ENCODE data around the gene ARFGAP3.

ARFGAP3 gene

DNA sequence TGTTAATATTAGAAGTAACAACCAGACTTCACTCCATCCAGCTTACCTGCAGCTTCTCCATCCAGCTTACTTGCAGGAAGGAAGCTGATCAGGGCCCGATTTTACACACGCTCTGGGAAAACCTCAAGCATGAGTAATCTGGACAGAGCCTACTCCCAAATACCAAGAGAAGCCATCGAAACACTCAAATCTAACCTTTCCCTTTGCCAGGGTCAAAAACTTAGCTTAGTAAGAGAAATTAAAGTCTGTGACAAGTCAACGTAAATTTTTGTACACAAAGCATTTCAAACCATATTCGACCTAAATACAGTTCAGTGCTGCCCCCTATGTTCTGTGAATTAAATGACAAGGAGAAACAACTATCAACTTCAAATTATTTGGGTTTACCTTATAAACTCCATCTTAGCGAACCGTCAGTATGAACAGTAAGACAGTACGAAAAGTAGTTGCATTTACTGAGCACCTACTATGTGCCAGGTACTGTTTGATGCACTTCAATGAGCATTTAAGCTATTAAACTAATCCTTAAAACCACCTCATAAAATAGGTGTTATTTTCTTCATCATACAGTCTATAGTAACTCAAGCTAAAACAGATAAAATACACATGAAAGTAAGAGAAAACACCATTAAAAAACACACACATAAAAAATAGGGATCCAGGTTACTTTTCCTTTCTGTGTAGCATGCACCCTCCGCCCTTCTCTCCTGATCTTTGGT is 36.9 kb downstream of the ARFGAP3 start:
- DNase-seq: peak; percentile 43

DNA sequence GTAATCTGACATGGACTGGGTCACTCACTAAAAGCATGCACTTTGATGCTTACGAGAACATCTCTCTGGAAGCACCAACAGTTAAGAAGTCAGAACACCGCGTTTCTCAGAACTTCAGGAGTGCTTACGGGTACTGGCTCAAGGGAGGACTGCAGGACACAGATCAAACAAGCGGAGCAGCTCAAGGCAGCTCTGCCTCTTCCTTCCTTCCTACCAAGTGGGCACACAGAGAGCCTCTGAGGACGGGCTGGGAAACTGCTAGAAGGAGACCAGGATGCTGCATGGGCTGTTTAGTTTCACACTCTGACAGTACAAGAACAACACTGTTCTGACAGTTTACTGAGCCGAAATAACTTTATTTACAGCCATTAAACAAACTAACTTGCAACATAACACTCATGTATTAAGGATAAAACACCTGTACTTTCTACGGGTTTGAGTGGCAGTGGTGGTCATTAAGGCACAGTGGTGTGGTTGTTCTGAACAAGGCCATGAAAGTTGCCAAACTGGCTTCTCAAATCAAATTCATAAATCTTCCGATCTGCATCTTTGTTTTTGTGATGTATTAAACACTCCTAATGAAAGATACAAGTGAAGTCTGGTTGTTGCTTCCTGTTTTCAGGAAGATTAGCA is 37.5 kb downstream of the ARFGAP3 start:
- no peak for DNase-seq

DNA sequence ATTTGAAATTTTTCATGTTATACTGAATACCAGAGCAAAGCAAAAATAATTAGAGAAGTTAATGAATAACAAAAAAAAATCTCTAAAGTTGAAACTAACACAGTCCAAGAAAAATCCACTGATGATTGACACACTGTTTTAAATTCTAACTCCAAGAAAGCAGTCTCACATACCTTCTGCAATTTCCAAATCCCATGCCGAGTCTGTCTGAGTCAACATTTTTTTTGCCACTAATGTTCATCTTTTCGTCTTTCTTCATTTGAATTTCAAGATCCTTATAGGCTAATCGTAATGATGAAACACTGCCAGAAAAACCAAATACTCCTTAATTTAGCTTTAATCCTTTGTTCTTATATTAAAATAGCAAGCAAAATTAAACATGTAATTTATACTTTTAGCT is 39.5 kb downstream of the ARFGAP3 start:
- no peak for DNase-seq

DNA sequence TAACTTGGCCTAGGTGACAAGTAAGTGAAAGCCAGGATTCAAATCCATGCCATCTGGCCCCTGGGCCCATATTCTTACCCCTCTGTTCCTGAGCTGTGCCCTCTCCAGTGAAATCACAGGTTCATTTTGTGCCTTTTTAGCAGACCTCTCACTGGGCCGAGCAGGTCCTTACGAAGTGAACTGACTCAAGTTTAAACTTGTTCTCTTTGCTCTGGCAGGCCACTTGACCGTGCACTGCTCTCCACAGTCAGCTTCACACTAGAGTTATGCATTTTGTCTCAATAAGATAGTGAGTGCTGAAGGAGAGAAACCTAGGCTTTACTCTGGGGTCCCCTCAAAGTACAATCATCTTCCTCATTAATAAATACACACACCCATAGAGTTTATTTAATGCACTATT is 40.7 kb downstream of the ARFGAP3 start:
- no peak for DNase-seq

DNA sequence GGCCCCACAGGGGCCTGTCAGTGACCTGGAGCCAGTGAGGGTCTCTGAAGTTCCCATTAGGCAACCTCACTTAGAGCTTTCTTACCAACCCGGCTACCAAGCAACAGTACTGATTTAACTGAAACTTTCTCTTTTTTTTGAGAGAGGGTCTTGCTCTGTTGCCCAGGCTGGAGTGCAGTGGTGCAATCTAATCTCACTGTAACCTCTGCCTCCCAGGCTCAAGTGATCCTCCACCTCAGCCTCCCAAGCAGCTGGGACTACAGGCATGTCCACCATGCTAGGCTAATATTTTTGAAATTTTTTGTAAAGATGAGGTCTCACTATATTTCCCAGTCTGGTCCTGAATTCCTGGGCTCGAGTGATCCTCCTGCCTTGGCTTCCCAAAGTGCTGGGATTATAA is 42.5 kb downstream of the ARFGAP3 start:
- DNase-seq: no peak

DNA sequence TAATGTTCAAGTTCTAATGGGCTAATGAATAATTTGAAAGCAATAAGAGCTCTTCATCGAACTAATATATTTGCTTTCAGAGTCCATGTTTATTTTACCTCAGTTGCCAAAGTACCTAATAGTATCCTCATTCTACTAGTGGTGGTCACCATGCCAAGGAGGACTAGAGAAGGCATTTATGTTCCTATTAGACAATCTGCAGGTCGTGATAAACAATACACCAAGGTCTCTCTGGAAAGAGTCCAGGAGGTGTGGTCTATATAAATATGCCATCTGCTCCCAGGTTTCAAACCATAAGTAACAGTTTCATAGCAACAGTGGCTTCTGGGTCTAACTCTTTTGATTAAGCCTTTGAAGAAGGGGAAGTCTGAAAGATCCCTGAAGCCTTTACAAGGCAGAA is 42.9 kb downstream of the ARFGAP3 start:
- DNase-seq: no peak

DNA sequence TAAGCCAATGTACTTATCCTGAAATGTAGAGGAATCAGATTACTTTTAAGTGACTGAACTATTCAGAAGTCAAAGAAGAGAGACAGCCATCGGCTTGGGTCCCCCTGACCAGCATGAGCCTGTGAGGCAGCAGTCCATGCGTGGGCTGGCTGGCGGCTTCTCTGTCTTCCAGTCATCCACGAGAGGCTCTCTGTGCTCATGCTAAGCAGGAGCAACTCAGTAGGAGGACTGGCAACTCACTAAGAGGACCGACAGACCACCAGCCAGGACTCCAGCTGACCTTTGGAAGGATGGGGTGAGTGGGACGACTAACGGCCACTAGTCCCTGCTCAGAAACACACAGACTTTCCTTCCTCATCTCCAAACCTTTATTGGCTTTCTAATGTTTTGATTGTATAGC is 43.6 kb downstream of the ARFGAP3 start:
- DNase-seq: no peak

DNA sequence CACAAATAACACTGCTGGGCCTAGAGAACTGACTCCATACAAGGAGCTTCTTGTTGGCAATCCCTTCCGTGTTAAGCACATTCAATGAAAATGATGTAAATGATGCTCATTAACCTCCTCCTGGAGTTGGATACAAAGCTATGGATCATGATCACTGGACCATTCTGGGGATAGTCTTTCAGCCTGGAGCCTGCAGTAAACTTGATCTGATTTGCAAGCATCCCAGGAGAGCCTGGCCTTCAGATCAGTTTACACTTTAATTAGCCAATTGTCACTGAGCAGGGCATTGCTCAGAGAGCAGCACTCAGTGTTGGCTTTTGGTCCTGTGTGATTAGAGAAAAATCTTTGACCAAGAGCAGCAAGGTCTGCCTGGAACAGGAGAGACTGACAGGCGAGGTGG is 45.6 kb downstream of the ARFGAP3 start:
- no peak for DNase-seq

DNA sequence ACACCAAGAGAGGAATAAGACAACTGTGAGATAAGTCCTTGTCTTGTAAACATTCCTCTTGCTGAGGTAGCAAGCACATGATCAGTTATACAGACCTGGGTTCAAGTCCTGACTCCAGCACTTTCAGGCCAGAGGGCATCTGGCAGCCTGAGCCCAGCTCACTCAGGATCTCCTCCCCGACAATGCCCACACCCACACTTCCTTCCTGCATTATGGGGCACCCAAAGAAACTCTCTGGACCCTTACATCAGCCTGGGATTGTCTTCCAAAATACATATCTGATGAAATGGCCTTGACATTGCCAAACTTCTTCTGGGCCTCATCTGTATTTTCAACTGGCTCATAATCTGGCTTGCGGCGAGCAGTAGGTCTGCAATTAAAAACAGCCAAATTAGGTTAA is 48.6 kb downstream of the ARFGAP3 start:
- no peak for DNase-seq

DNA sequence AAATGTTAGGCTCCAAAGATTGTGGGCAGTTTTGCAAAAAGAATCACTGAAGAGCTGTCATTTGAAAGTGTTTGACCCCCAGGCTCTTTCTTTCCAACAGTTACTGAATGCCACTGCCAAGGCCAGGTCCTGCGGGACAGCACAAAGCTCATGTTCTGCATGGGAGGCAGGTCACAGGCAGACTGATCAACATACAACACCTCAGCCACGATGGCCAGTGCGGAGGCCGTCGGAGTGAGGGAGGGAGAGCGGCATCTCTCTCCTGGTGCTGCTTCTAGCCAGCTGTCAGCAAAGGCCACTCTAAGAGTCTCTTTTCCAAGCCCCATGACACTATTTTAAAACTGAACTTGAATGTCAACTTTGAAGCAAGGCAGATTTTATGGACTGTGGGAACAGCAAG is 49.9 kb downstream of the ARFGAP3 start:
- no peak for DNase-seq

DNA sequence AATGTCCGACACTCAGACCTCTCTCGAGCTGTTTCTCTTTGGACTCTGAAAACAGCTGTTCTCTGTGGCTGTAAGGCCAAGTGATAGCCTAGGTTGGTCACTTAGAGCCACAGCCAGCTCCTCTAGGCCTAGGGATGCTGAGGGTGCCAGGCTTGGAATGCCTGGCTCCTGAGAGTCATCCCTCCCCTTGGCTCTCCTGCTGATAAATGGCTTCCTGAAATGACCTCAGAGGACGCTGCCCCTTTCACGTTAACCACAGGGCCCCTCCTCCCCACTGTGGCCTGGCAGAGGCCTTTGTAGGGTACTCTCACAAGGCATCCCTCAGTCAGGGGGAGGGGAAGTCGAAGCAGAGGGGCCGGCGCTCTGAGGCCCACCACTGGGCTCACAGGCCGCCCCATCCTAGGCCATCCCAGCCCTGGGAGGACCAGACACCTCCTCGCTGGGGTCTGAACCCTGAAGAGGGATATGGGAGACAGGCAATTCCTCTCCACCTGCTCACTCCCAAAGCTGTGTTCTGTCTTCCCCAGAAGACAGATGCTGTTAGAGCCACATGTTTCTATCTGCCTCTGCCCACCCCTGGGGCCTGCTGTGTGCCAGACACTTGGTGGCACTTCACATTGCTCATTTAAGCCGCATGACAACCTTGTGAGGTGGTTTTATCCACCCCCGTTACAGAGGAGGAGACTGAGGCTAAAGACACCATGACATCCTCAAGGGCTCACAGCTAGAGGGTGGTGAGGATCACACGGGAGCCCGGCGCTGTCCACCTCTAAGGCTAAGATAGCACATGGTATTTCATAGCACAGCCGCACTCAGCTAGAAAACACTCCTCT is 50.9 kb downstream of the ARFGAP3 start:
- no peak for DNase-seq

DNA sequence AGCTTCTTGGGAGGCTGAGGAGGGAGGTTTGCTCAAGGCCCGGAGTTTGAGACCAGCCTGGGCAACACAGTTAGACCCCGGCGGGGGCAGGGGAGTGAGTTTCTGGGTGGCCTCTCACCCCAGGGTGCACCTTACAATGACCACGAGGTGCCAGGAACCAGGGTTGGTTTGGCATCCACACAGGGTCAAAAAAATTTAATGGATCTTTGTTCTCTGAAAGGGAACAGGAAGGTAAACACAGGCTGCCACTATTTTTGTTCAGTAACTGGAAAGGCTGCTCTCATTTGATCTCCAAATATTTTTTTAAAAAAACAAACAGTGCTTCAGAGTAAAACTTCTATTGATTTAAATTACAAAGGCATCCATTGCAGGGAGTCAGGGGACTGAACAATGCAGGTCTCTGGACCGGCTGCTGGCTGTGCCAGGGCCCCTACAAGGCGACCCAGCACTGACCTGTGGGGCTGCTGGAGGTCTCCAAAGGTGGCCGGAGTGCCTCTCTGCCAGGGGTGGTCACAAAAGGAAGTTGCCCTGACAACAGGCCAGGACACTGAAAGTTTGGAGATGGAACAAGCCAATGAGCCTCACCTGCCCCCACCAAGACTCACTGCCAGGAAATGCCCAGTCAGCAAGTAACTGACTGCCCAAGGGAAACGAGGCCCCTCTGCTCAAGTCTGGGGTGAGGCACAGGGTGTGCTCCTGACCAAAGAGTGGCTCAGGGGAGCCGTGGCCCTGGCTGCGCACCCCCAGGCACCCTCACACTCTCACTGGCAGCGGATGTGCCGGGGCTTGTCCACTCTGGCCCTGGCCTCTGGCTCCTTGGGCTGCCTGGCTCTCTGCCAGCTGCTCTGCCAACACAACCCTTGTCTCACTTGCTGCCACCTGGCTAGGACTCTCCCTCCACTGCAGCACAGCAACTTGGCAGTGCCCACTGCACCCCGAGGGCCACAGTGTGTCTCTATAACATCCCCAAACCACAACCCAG is 51.8 kb downstream of the ARFGAP3 start:
- DNase-seq: no peak

DNA sequence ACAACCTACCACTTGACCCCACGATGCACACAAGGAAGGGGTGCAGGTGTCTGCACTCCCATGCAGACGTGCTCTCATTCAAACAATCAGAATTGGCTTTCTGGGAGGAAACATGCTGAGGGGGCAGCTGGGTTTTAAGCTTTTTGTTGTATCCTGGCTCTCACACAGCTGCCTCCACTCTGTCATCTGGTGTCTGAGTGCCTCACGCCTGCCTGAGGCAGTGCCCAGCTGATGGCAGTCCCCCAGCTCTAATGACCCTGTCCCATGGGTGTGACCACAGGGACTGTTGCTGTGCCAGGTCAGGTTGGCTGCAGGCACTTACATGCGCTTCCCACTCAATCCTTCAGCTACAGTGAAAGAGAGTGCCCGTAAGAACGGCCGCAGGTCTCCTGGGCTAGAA is 53.7 kb downstream of the ARFGAP3 start:
- no peak for DNase-seq

DNA sequence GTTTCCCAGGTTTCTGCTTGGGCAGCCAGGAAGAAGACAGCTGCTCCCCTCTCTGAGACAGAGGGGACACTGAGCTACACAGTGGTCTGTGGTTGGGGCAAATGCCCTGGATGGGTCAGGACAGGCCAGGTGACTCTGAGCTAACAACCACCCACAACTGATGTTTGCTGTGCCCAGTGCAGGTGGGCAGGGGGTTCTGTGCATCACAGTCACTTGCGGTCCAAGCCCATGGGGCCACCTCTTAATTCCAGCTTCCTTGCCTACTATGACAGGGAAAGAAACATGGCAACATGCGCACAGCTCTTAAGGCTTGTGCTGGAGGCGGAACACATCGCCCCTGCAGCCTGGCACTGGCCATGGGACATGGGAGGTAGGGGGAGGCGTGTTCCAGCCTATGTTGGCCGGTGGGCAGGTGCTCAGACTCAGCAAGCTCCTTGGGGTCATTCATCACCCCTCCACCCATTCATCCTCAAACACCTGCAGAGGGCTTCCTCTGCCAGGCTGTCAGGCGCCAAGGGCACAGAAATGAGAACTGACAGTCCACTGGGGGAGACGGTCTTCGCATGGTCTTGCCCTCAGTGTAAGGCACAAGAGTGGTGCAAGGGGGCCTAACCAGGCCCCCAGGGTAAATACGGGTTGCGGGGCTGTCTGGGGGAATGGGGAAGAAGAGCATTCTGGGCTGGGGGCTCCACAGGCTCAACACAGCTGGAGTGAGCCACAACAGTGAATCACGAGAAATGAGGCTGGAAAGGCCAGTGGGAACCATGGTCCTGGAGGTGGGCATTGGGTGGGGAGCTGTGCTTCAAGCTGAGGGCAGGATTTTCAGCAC is 55.6 kb downstream of the ARFGAP3 start:
- no peak for DNase-seq

DNA sequence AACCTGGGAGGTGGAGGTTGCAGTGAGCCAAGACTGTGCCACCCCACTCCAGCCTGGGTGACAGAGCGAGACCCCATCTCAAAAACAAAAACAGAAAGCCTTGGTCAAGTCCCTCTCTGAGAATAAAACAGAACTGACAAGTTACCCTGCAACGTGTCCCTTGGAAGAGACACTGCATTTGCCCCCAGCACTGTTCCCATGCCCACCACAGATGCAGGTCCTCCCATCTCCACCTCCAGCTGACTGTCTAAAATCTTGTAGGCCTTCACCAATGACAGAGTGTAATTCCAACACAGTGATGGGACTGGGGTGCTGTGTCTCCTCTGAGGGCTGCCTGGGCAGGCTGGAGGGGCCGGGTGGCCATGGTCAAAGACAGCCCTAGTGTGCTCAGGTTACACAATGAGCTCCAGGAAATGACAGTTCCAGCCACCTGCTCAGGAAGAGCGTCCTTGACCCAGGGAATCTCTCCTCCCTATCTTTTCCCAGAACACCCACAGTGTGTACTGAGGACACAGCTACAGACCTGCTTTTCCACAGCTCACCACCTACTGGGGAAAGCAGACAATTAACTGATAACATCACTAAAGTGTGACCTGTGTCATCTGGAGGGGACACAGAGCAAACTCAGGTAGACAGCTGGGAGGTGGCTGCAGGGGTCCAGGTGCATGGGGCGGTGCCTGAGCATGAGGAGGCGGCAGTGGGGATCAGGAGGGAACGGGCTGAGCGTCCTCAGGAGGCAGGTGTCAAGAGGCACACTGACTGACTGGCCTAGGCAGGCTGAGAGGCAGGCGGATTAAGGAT is 56.4 kb downstream of the ARFGAP3 start:
- no peak for DNase-seq

DNA sequence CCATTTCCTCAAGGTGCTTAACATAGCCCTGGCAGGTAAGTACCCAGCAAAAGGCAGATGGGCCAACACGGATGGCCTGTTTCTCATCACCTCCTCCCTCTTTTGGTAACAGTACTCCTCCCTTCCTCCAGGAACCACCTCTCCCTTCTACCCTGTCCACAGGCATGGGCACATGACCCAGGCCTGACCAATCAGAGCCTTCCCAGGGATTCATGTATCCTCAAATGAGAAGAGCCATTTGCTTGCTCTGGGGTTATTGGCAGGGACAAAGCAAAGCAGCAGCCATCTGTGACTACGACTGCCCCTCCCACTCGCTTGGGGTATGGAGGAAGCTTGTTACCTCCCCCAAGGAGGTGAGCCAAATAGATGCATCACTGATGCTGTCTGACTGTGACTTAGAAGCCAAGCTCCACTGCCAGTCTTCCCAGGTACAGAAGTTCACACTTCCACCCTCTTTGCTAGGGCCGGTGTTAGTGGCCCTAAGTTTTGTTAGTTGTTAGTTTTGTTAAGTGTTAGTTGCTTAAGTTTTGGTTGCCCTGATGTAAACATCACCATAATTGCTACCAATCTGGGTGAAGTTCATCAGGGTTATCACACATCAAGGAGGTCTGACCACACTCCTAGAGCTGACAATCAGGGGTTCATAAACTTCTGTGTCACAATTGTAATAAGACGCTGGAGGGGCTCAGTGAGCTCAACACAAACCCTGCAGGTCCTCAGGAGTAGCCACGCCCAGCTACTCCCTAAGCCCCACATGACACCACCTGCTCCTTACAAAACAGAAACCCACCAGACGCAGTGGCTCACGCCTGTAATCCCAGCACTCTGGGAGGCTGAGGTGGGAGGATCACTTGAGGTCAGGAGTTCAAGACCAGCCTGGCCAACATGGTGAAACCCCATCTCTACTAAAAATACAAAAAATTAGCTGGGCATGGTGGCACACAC is 57.3 kb downstream of the ARFGAP3 start:
- no peak for DNase-seq

DNA sequence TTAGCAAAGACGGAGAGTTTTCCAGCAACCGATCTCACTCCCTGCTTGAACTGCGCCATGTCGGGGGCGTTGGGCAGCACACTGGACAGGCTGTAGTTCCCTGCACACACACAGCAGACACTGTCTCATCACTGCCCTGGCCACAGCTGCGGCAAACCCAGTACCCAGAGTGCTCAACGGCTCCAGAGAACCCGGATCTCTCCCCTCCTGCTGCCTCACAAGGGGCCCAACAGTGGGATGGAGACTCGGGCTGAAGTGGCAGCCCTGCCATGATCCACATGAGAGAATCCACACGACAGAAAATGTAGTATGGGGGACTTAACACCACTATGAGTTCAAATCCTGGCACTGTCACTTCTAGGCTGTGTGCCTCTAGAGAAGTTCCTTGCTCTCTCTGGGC is 58.0 kb downstream of the ARFGAP3 start:
- DNase-seq: no peak

DNA sequence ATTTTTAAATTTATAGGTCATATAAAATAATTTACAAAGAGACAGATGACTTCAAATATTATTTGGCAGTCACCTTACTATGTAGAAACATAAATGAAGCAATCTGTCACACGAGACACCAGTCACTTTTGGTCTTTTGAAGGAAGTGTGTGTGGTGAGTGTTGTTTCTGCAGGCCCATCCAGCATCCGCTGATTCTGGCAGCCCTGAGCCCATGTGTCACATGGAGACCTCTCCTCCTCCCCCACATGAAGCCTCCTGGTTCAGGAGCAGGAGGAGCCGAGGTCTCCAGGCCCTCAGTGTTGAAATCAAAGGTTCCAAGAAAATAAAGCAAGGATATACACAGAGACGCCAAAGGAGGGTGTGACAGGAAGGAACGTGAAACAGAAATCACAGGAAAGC is 60.1 kb downstream of the ARFGAP3 start:
- no peak for DNase-seq

DNA sequence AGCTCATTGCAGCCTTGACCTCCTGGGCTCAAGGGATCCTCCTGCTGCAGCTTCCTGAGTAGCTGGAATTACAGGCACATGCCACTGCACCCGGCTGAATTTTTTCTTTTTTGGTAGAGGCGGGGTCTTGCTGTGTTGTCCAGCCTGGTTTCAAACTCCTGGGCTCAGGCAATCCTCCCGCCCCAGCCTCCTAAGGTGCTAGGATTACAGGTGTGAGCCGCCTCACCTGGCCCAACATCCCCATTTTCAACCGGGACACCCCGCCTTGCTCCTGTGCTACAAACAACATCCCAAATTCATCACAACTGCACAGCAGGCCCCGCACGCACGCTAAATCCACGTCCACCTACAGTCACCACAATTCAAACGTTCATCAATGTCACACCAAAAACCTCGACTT is 61.0 kb downstream of the ARFGAP3 start:
- DNase-seq: no peak
